Activated CD4-positive, alpha-beta memory T cell treated with anti-CD3 and anti-CD28 coated beads for 36 hours (primary cell): ENCODE measurements around the gene KLHL22. TPM values are rescaled to one million over a fixed set of nuclear protein-coding genes. Genes with fewer than 3 reads are reported as not detected.
"Not testable (repeated sequence)": the region's sequence is repeated elsewhere in the genome, so short reads cannot be mapped to it uniquely, and the experiment has no call there.

ENCODE experiments used
- CTCF ChIA-PET: fragments of 350-600 bp; sonication (Branson Sonifier 250); formaldehyde crosslinking; loops from one replicate; lab custom pipeline; 2021; ENCODE audit warnings: antibody characterized with exemption, inconsistent platforms; lab: Charles Lee
- POLR2A ChIA-PET: fragments of 350-600 bp; sonication (Branson Sonifier 250); formaldehyde crosslinking; loops from one replicate; lab custom pipeline; 2021; ENCODE audit warnings: antibody characterized with exemption; lab: Charles Lee
- DNase-seq: peaks from one replicate; pipeline ENCODE4 v3.0.0-alpha.2; 2020
- H3K27ac Mint-ChIP-seq: one replicate; pipeline ENCODE4 v1.8.0; 2021; ENCODE audit warnings: mixed read lengths
- H3K27me3 Mint-ChIP-seq: one replicate; pipeline ENCODE4 v1.8.0; 2021; ENCODE audit warnings: mixed read lengths
- H3K36me3 Mint-ChIP-seq: one replicate; pipeline ENCODE4 v1.8.0; 2021; ENCODE audit warnings: mixed read lengths
- H3K4me1 Mint-ChIP-seq: one replicate; pipeline ENCODE4 v1.8.0; 2021; ENCODE audit warnings: low read depth, mixed read lengths
- H3K4me3 Mint-ChIP-seq: one replicate; pipeline ENCODE4 v1.8.0; 2021; ENCODE audit warnings: mild to moderate bottlenecking, mixed read lengths
- H3K9me3 Mint-ChIP-seq: one replicate; pipeline ENCODE4 v1.8.0; 2021; ENCODE audit warnings: mixed read lengths
- intact Hi-C: fragments of 100-400 bp; cut with micrococcal nuclease; formaldehyde crosslinking; loops from one replicate; pipeline ENCODE4 v1.15.1; 2023
- total RNA-seq, 2 experiments: library from RNA; stranded (reverse); gene quantifications; one replicate each; pipeline ENCODE4 v1.2.3, GENCODE V29; 2021

Gene KLHL22
- total RNA-seq, 2 experiments from 2014 or later: 23.3 to 25.5 TPM

- peaks cover 28% of the 10 kb centered on the region for H3K36me3 Mint-ChIP-seq
- peak overlapping the region; percentile 93 for H3K27ac Mint-ChIP-seq
- peak overlapping the region; percentile 91 for H3K4me3 Mint-ChIP-seq
- POLR2A ChIA-PET: interaction anchor here (0.6 to 4.2 kb wide), 6 partner anchors 10 to 54 kb away, joined by 3 to 43 read pairs (median 10); no protein-coding TSS in a partner anchor
- peak; percentile 75 for DNase-seq
- H3K4me1 Mint-ChIP-seq: peaks cover 62% of the 10 kb centered on the region
- CTCF ChIA-PET: interaction anchor here (1.4 to 3.9 kb wide), 6 partner anchors 11 to 60 kb away, joined by 4 to 41 read pairs (median 18); no protein-coding TSS in a partner anchor
- no peaks in the 10 kb centered on the region for H3K9me3 Mint-ChIP-seq
- intact Hi-C loops: loop anchor here (2.0 to 10.0 kb wide), 5 partner anchors 13 to 405 kb away; partner anchors contain the start of genes CRKL and DGCR6L
- H3K27me3 Mint-ChIP-seq: no peaks in the 10 kb centered on the region
Observed at GRCh38 chr22:20509344-20510047, 13.9 kb upstream of the KLHL22 start.

- ChIA-PET POLR2A (interaction anchor here (1.1 to 4.2 kb wide), 10 partner anchors 8 to 80 kb away, joined by 4 to 43 read pairs (median 10); no protein-coding TSS in a partner anchor), CTCF (interaction anchor here (0.9 to 3.9 kb wide), 8 partner anchors 9 to 90 kb away, joined by 3 to 41 read pairs (median 8); no protein-coding TSS in a partner anchor)
- intact Hi-C loops: loop anchor here (2.0 to 10.0 kb wide), 5 partner anchors 14 to 406 kb away; partner anchors contain the start of genes CRKL and DGCR6L
- peak overlapping the region; percentile 93 for H3K27ac Mint-ChIP-seq
- peak; percentile 14 for DNase-seq
- no peaks in the 10 kb centered on the region for H3K9me3 Mint-ChIP-seq
- peaks cover 24% of the 10 kb centered on the region for H3K36me3 Mint-ChIP-seq
- peaks cover 56% of the 10 kb centered on the region for H3K4me1 Mint-ChIP-seq
- H3K27me3 Mint-ChIP-seq: no peaks in the 10 kb centered on the region
- H3K4me3 Mint-ChIP-seq: peak overlapping the region; percentile 91
Observed at GRCh38 chr22:20508815-20509271, 13.2 kb upstream of the KLHL22 start.

GRCh38 chr22:20508067-20508755 lies 12.6 kb upstream of the KLHL22 start:
- intact Hi-C loops: loop anchor here (2.0 to 10.0 kb wide), 5 partner anchors 15 to 407 kb away; partner anchors contain the start of genes CRKL and DGCR6L
- Mint-ChIP-seq H3K27ac (peak overlapping the region; percentile 93), H3K4me1 (peaks cover 51% of the 10 kb centered on the region), H3K4me3 (peak overlapping the region; percentile 91), H3K36me3 (peaks cover 24% of the 10 kb centered on the region)
- POLR2A ChIA-PET: interaction anchor here (0.6 to 4.2 kb wide), 17 partner anchors 9 to 189 kb away, joined by 3 to 43 read pairs (median 6); partner anchors contain the start of genes DGCR6L and KLHL22
- CTCF ChIA-PET: interaction anchor here (0.9 to 3.9 kb wide), 11 partner anchors 10 to 90 kb away, joined by 3 to 41 read pairs (median 5); no protein-coding TSS in a partner anchor
- H3K9me3 Mint-ChIP-seq, H3K27me3 Mint-ChIP-seq, DNase-seq: not testable (repeated sequence)

- ChIA-PET CTCF (interaction anchor here (1.0 to 3.9 kb wide), 9 partner anchors 10 to 62 kb away, joined by 3 to 41 read pairs (median 5); no protein-coding TSS in a partner anchor), POLR2A (interaction anchor here (0.6 to 4.2 kb wide), 18 partner anchors 8 to 358 kb away, joined by 3 to 43 read pairs (median 5); partner anchors contain the start of genes DGCR6L and KLHL22)
- intact Hi-C loops: loop anchor here (1.0 to 10.0 kb wide), 7 partner anchors 11 to 407 kb away; partner anchors contain the start of genes CRKL and DGCR6L
- DNase-seq: peak; percentile 94
- Mint-ChIP-seq H3K36me3 (peaks cover 24% of the 10 kb centered on the region), H3K27ac (peak within 1 kb of the TSS; percentile 93), H3K4me1 (peaks cover 51% of the 10 kb centered on the region), H3K4me3 (peak within 1 kb of the TSS; percentile 91), H3K27me3 (no peaks in the 10 kb centered on the region), H3K9me3 (no peaks in the 10 kb centered on the region)
Observed at GRCh38 chr22:20507253-20508066, 11.9 kb upstream of the KLHL22 start, which contains the start of gene MED15. Gene MED15, plus strand, starts transcription at chr22:20507610. Its CDS starts 69 bp downstream, at chr22:20507679.

- intact Hi-C loops: loop anchor here (1.0 to 10.0 kb wide), 4 partner anchors 10 to 408 kb away; partner anchors contain the start of genes CRKL and DGCR6L
- Mint-ChIP-seq H3K27me3 (no peaks in the 10 kb centered on the region), H3K27ac (peak overlapping the region; percentile 93), H3K4me3 (peak overlapping the region; percentile 91), H3K4me1 (peaks cover 45% of the 10 kb centered on the region), H3K36me3 (peaks cover 24% of the 10 kb centered on the region), H3K9me3 (no peaks in the 10 kb centered on the region)
- POLR2A ChIA-PET: interaction anchor here (0.8 to 4.2 kb wide), 11 partner anchors 8 to 359 kb away, joined by 3 to 43 read pairs (median 4); partner anchors contain the start of gene KLHL22
- no peak for DNase-seq
- CTCF ChIA-PET: interaction anchor here (0.6 to 3.9 kb wide), 6 partner anchors 17 to 63 kb away, joined by 3 to 41 read pairs (median 6); no protein-coding TSS in a partner anchor
Observed at GRCh38 chr22:20506543-20507252, 11.1 kb upstream of the KLHL22 start.

- CTCF ChIA-PET: interaction anchor here (0.9 kb wide), 1 partner anchor 60 kb away, joined by 3 read pairs; no protein-coding TSS in a partner anchor
Observed at GRCh38 chr22:20504293-20504922, 8.8 kb upstream of the KLHL22 start.

GRCh38 chr22:20503816-20504215 lies 8.2 kb upstream of the KLHL22 start:
- no peak overlapping the region for H3K4me3 Mint-ChIP-seq
- ChIA-PET CTCF (no interaction called here), POLR2A (no interaction called here)
- no peak overlapping the region for H3K27ac Mint-ChIP-seq
- H3K27me3 Mint-ChIP-seq: no peaks in the 10 kb centered on the region
- H3K4me1 Mint-ChIP-seq: peaks cover 17% of the 10 kb centered on the region
- no peak for DNase-seq
- H3K36me3 Mint-ChIP-seq: peaks cover 13% of the 10 kb centered on the region
- H3K9me3 Mint-ChIP-seq: no peaks in the 10 kb centered on the region
- intact Hi-C loops: loop anchor here (10.0 kb wide), 1 partner anchor 411 kb away; the partner anchor contains the start of gene CRKL

More at GRCh38 chr22:20504293-20504922, 8.8 kb upstream of the KLHL22 start:
- Mint-ChIP-seq H3K36me3 (peaks cover 17% of the 10 kb centered on the region), H3K4me1 (peaks cover 23% of the 10 kb centered on the region)
- H3K27ac Mint-ChIP-seq, H3K9me3 Mint-ChIP-seq, H3K4me3 Mint-ChIP-seq, POLR2A ChIA-PET, DNase-seq, H3K27me3 Mint-ChIP-seq: not testable (repeated sequence)
- intact Hi-C loops: loop anchor here (10.0 kb wide), 1 partner anchor 410 kb away; the partner anchor contains the start of gene CRKL

GRCh38 chr22:20499769-20500168 lies 4.2 kb upstream of the KLHL22 start:
- intact Hi-C loops: loop anchor here (10.0 kb wide), 2 partner anchors 125 to 415 kb away; partner anchors contain the start of gene CRKL
- Mint-ChIP-seq H3K9me3 (no peaks in the 10 kb centered on the region), H3K27me3 (no peaks in the 10 kb centered on the region), H3K36me3 (peaks cover 2% of the 10 kb centered on the region), H3K4me1 (peaks cover 3% of the 10 kb centered on the region), H3K27ac (no peak overlapping the region), H3K4me3 (no peak overlapping the region)
- ChIA-PET POLR2A (interaction anchor here (0.6 to 1.2 kb wide), 2 partner anchors 10 to 124 kb away, joined by 3 read pairs; no protein-coding TSS in a partner anchor), CTCF (interaction anchor here (1.1 to 2.5 kb wide), 3 partner anchors 43 to 83 kb away, joined by 3 to 11 read pairs (median 4); no protein-coding TSS in a partner anchor)
- no peak for DNase-seq

- intact Hi-C loops: loop anchor here (10.0 kb wide), 1 partner anchor 126 kb away; no protein-coding TSS in a partner anchor
- Mint-ChIP-seq H3K4me3 (no peak overlapping the region), H3K4me1 (peaks cover 11% of the 10 kb centered on the region), H3K27ac (no peak overlapping the region), H3K9me3 (no peaks in the 10 kb centered on the region), H3K36me3 (peaks cover 2% of the 10 kb centered on the region), H3K27me3 (no peaks in the 10 kb centered on the region)
- ChIA-PET CTCF (interaction anchor here (0.8 to 2.5 kb wide), 7 partner anchors 29 to 83 kb away, joined by 3 to 11 read pairs (median 3); no protein-coding TSS in a partner anchor), POLR2A (interaction anchor here (0.9 to 1.2 kb wide), 2 partner anchors 8 to 9 kb away, joined by 3 read pairs; partner anchors contain the start of gene MED15)
- DNase-seq: no peak
Observed at GRCh38 chr22:20498913-20499312, 3.3 kb upstream of the KLHL22 start.
